ENCODE results near the gene CREB5.
"Not testable (repeated sequence)": the region's sequence is repeated elsewhere in the genome, so short reads cannot be mapped to it uniquely, and the experiment has no call there.

CREB5 gene

GRCh38 chr7:28544453-28545117 lies 132.3 kb downstream of the CREB5 start:
- DNase-seq (ENCODE audit: low read depth in 2 of 2, low spot score in 1 of 2): no peak

DNA sequence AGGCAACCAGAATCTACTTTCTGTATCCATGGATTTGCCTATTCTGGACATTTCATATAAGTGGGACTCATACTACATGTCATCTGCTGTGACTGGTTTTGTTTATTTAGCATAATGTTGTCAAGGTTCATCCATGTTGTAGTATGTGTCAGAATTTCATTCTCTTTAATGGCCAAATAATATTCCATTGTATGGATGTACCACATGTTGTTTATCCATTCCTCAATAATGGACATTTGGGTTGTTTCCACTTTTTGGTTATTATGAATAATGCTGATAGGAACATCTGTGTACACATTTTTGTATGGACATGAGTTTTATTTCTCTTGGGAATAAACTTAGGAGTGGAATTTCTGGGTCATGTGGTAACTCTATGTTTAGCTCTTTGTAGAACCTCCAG lies 133.7 kb downstream of the CREB5 start:
- no peak for DNase-seq (ENCODE audit: low read depth in 2 of 2, low spot score in 1 of 2)

DNA sequence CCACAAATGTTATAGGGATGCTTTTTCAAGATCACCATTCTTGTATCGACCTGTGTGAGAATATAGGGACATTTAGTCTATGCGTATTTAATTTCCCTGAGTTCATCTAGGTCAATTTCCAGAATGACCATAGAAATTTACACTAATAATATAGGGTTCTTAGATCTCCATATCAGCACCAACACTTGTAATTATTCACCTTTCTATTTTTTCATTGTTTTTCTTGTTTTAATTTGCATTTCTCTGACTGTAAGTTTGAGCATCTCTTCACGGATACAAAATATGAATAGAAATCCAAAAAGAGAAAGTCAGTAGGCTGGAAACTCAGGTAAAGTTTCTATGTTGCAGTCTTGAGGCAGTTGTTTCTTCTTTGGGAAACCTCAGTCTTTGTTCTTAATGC lies 134.8 kb downstream of the CREB5 start:
- no peak for DNase-seq (ENCODE audit: low read depth in 2 of 2, low spot score in 1 of 2)

DNA sequence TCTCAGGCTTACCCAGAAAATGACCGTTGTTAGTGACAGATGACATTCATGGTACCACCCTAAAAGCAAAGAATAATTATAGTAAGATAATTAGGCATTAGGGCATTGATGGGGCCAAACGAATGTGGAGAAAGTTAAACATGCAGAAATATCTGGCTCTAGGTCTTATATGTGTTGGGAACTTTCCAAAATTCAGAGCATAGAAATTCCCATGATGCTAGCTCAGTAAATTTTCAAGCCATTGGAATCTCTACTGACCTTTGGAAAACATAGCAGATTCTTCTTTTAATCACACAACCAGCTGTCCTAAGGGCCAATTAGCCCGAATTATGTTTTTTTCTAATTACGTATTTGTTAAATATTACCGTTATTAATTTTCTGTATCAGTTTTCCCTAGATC lies 136.1 kb downstream of the CREB5 start:
- no peak for DNase-seq (ENCODE audit: low read depth in 2 of 2, low spot score in 1 of 2)

- no peak for DNase-seq (ENCODE audit: low read depth in 2 of 2, low spot score in 1 of 2)
Observed at GRCh38 chr7:28549998-28550397, 137.7 kb downstream of the CREB5 start.

- no peak for DNase-seq (ENCODE audit: low read depth in 2 of 2, low spot score in 1 of 2)
Observed at GRCh38 chr7:28550580-28551186, 138.4 kb downstream of the CREB5 start.

- DNase-seq (ENCODE audit: low read depth in 2 of 2, low spot score in 1 of 2): no peak
Observed at GRCh38 chr7:28551331-28551730, 139.0 kb downstream of the CREB5 start.

DNA sequence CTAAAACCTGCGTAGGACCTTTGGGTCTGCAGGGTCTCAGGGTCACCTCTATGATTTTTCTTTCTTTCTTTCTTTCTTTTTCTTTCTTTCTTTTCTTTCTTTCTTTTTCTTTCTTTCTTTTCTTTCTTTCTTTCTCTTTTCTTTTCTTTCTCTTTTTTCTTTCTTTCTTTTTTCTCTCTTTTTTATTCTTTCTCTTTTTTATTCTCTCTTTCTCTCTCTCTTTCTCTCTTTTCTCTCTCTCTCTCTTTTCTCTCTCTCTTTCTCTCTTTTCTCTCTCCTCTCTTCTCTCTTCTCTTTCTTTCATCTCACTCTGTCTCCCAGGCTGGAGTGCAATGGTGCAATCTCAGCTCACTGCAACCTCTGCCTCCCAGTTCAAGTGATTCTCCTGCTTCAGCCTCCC lies 139.4 kb downstream of the CREB5 start:
- not testable (repeated sequence) for DNase-seq (ENCODE audit: low read depth in 2 of 2, low spot score in 1 of 2)

DNA sequence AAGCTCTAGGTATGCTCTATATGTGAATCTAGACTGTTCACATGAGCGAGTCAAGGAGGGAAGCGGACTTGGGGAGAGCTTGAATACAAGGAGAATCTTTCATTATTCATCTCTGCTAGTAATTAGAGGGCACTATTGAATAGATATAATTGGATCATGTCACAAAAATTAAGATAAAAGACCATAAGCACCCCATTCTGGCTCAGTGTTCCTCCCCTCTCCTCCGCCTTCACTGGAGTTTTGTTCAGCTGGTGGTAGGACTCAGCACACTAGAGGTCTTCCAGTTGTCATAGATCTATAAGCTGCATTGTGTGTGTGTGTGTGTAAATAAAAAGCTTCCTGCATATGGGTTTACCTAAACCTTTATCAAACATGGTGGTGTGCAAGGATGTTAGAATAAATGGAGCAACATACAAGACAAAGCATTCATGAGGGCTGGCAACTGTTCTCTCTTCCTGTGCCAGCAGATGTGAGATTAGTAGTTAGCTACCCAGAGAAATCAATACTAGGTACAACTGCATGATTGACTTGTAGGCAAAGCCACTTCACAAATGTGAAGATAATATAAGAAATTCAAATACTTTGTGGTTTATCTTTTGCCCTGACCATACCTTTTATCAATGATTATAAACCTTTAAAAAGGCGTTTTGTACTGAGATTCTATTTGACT lies 142.6 kb downstream of the CREB5 start:
- no peak for DNase-seq (ENCODE audit: low read depth in 2 of 2, low spot score in 1 of 2)

DNA sequence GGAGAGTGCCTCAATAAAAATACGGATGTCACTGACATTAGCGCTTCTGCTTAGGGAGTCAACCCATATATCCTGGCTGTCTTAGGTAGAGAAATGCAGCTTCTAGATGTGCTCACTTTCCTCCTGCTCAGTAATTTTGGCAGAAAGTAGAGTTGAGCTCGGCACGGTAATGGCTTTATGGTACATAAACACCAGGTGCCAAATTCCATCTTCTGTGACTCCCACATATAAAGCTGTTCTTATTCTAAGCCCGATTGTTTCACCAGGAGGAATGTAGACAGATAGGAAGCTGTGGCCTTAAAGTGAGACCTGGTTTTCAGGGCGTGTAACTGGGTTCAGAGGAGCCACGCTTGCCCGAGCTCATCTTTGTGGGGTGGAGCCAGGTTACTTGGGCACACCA lies 143.7 kb downstream of the CREB5 start:
- DNase-seq (ENCODE audit: low read depth in 2 of 2, low spot score in 1 of 2): no peak

DNA sequence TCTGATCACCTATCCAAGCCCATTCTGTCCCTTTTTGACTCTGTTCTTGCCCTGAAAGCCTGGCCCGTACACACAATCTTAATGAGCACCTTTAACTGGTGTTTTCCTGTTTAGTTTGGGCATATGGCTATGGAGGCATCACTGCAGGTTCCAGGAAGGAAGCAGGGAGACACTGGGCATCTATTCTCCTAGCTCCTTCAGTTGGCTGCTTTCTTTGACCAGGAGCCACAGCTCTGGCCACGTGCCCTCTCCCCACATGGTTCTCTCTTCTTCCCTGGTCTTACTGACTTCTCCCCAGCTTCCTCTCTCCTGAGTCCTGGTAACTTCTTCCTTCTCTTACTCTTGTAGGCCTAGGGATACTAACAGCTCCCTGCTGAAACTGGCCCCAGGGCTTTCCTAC lies 144.4 kb downstream of the CREB5 start:
- no peak for DNase-seq (ENCODE audit: low read depth in 2 of 2, low spot score in 1 of 2)

DNA sequence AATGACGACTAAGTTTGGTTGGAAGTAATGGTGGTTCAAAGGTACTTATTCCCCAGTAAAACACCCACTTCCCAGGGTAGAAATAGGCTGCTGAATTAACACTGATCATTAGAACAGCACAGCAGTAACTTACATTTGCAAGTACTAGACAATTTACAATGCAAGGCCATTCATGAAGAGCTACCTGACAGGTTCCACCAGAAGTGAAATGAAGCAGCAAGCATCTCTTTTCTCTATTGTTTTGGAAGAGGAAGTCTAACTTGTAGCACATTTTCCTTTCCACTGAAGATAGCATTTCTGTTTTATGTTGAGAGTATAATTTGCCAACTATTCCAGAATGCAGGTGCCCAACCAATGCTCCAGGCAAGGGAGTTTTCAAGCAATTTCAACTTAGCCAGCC lies 145.9 kb downstream of the CREB5 start:
- no peak for DNase-seq (ENCODE audit: low read depth in 2 of 2, low spot score in 1 of 2)

DNA sequence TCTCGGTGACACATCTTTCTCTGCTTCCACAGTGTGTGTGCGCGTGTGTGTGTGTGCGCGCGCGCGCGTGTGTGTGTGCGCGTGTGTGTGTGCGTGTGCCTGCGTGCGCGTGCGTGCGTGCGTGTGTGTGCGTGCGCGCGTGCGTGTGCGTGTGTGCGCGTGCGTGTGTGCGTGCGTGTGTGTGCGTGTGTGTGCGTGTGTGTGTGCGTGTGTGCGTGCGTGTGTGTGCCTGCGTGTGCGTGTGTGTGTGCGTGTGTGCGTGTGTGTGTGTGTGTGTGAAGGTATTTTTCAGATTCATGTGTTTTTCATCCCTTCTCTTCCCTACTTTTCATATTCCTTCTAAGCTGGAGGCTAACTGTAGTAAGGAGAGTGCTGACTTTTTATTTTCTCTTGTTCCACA lies 148.4 kb downstream of the CREB5 start:
- no peak for DNase-seq (ENCODE audit: low read depth in 2 of 2, low spot score in 1 of 2)

GRCh38 chr7:28564033-28564432 lies 151.7 kb downstream of the CREB5 start:
- no peak for DNase-seq (ENCODE audit: low read depth in 2 of 2, low spot score in 1 of 2)

DNA sequence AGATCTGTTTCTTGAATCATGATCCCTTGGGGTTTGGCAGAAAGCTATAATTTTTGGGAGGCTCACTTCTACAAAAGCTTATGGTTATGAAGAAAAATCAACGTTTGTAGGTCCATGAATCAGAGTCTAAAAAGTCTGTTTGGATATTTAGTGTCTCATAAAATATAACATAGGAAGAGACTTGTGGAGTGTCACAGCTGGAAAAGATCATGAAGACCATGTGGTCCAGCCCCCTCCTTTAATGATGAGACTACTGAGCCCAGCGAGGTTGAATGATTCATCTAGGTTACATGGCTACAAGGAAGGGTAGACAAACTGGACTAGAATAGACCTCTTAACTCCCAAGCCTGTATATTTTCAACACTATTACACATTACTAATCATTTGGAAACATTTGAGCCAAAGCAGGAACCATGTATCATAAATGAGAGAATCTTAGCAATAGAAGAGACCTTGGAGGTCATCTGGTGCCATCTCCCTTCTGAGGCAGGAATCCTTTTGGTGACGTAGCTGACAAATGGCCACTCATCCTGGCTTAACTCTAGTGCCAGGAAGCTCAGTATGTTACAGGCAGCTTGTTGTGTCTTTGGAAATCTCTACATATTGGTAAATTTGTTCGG lies 152.5 kb downstream of the CREB5 start:
- no peak for DNase-seq (ENCODE audit: low read depth in 2 of 2, low spot score in 1 of 2)

GRCh38 chr7:28565980-28566379 lies 153.7 kb downstream of the CREB5 start:
- no peak for DNase-seq (ENCODE audit: low read depth in 2 of 2, low spot score in 1 of 2)

- no peak for DNase-seq (ENCODE audit: low read depth in 2 of 2, low spot score in 1 of 2)
Observed at GRCh38 chr7:28570113-28570969, 158.0 kb downstream of the CREB5 start.

DNA sequence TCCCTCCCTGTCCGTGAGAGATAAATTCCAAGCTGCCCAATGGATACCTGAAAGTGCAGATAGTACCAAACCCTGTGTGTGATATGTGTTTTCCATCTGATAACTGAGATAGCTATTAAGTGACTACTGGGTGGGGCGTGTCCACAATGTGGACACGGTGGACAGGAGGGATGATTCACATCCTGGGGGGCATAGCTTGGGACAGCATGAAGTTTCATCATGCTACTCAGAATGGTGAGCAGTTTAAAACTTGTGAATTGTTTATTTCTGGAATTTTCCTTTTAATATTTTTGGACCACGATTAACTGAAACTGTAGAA lies 158.6 kb downstream of the CREB5 start:
- DNase-seq (ENCODE audit: low read depth in 2 of 2, low spot score in 1 of 2): no peak

- no peak for DNase-seq (ENCODE audit: low read depth in 2 of 2, low spot score in 1 of 2)
Observed at GRCh38 chr7:28571405-28571804, 159.1 kb downstream of the CREB5 start.

DNA sequence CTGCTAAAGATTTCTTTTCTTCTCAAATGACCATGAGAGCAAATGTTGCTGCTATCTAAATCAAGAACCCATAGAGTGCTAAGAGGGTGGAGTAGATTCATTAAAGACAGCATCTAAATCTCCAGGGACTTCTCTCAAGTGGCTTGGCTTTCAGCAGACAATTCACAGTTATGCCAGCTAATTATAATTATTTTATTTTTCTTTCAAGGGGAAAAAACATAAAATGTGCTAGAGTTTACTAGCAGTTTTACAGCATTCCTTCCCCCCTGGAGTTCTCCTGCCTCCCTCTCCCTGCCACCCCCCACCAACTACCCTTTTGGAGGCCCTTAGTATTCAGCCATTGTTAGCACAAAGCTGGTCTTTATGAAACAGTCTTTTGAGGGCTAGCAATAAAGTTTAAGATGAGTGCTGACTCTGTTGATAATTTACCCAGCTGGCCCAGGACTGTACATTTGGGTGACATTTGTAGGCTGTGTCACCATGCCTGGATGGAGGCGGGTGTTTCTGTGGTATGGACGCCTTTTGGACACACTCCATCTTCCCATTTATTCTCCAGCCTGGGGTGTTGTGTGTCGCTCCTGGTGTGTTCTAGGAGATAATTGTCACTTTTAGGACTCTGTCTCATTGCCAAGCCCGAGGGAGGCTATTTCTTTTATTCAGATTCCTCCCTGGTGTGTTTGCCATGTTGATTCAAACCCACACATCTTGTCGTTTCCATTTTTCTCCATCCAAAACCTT lies 160.2 kb downstream of the CREB5 start:
- DNase-seq (ENCODE audit: low read depth in 2 of 2, low spot score in 1 of 2): no peak

- DNase-seq (ENCODE audit: low read depth in 2 of 2, low spot score in 1 of 2): no peak
Observed at GRCh38 chr7:28573059-28573553, 160.8 kb downstream of the CREB5 start.
